Stimulated activated CD4-positive, alpha-beta T cell treated with anti-CD3 and anti-CD28 coated beads, Interleukin-4, amount 100 ng/mL, for 48 hours (primary cell): ENCODE measurements around the gene CIDEB.
"Not testable (repeated sequence)": the region's sequence is repeated elsewhere in the genome, so short reads cannot be mapped to it uniquely, and the experiment has no call there.

Source experiments
- DNase-seq, 2 donors: peaks; one replicate each; pipeline ENCODE4 v3.0.0-alpha.2; 2020; ENCODE audit warnings: low read depth in 2 of 2

CIDEB gene, protein sequence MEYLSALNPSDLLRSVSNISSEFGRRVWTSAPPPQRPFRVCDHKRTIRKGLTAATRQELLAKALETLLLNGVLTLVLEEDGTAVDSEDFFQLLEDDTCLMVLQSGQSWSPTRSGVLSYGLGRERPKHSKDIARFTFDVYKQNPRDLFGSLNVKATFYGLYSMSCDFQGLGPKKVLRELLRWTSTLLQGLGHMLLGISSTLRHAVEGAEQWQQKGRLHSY

GRCh38 chr14:24307575-24308341, at the start of gene CIDEB:
TSS of gene CIDEB (minus strand) at chr14:24307977. CDS start at chr14:24307858, 119 bp downstream.
- peak in 1 of 2 donors; percentile 40 for DNase-seq

- no peak for DNase-seq
These were observed 48.4 kb upstream of the CIDEB start for GRCh38 chr14:24356208-24356607.

- no peak for DNase-seq
These were observed 47.2 kb upstream of the CIDEB start for GRCh38 chr14:24355009-24355408.

GRCh38 chr14:24354482-24354825, 46.7 kb upstream of the CIDEB start:
- not testable (repeated sequence) for DNase-seq

GRCh38 chr14:24353559-24354481, 46.0 kb upstream of the CIDEB start:
- no peak for DNase-seq

DNA sequence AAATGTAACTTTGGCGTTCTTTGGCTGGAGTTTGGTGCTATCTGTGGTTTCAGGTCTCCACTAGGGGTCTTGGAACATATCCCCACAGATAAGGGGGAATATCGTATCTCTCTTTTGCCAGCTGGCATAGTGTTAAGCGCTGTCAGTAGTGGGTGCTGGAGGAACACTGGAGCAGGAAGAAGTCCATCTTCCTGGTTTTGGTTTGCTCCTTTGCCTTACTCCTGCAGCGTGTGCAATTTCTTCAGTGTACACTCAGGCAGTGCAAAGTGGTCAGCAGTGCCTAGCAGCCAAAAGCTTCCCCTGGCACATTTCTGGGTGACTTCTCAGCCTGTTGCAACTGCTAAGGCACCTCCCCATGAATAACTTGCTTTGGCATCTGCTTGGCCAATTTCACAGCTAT, 43.7 kb upstream of the CIDEB start:
- no peak for DNase-seq

DNA sequence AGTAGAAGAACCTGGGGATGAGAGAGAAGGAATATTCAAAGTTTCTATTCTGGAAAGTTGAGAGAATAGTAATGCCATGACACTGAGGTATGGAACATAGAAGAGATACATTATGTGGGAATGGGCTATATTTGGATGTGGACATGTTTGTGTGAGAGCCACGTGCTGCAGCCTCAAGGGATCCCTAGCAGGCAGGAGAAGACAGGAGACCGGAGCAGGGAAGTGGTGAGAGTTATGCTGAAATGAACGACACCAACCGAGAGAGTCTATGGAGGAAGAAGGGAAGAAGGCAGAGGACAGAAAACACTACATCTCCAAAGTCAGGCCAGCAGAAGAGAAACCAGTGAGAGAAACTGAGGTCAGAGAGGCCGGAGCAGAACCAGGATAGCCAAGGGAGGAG, 42.0 kb upstream of the CIDEB start:
- no peak for DNase-seq

DNA sequence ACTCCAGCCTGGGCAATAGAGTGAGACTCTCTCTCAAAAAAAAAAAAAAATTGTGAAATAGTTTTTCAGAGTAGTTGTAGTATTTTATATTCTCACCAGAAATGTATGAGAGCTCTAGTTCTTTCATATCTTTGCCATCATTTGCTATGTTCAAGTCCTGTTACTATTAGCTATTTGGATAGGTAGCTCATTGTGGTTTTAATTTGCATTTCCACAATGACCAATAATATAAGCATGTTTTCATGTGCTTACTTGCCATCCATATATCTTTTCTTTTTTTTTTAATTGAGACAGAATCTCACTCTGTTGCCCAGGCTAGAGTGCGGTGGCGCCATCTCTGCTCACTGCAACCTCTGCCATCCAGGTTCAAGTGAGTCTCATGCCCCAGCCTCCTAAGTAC, 40.4 kb upstream of the CIDEB start:
- no peak for DNase-seq

DNA sequence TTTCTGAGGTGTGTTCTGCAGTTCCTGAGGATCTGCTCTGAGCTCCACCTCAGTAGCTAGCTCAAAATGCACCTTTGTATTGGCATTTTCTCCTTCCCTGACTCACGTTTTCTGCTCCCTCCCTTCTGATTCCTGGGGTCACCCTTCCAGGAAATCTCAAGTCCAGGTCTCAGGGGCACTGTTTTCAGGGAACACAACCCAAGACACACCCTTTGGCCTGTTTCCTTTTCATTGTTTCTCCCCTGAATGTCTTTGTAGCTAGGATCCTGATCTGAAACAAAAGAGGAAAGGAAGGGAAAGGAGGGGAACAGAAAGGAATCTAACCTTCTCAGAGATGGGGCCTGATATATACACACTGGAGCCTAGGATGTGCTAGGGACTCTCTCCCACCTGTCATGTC, 39.4 kb upstream of the CIDEB start:
- no peak for DNase-seq

- DNase-seq = no peak
These were observed 36.3 kb upstream of the CIDEB start for GRCh38 chr14:24343795-24344660.

DNA sequence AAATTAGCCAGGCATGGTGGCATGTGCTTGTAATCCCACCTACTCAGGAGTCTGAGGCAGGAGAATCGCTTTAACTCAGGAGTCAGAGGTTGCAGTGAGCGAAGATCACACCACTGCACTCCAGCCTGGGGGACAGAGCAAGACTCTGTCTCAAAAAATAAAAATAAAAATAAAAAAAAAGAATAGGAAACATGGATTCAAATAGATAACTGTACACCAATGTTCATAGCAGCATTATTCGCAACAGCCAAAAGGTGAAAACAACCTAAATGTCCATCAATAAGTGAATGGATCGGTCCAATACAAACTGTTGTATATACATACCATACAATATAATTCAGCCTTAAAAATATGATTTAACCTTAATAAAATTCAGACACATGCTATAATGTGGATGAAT, 35.1 kb upstream of the CIDEB start:
- DNase-seq = no peak

DNA sequence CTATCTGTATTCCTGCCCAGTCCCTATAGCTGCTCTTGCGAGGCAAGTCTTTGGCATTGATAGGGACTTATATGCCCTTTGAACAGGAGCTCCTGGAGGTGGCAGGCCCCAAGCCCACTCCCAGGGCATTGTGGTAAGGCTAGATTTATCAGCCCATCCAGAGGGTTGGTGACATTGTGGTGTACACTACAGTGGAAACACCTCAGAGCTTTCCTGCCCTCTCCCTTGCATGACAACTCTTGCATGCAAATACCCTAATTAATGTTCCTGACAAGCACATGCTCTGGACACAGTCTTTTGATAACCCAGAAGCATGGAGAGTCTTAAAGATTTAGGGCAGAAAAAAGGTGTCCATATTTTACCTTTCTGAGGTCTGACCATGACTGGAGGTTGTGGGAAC, 32.8 kb upstream of the CIDEB start:
- DNase-seq = no peak

DNA sequence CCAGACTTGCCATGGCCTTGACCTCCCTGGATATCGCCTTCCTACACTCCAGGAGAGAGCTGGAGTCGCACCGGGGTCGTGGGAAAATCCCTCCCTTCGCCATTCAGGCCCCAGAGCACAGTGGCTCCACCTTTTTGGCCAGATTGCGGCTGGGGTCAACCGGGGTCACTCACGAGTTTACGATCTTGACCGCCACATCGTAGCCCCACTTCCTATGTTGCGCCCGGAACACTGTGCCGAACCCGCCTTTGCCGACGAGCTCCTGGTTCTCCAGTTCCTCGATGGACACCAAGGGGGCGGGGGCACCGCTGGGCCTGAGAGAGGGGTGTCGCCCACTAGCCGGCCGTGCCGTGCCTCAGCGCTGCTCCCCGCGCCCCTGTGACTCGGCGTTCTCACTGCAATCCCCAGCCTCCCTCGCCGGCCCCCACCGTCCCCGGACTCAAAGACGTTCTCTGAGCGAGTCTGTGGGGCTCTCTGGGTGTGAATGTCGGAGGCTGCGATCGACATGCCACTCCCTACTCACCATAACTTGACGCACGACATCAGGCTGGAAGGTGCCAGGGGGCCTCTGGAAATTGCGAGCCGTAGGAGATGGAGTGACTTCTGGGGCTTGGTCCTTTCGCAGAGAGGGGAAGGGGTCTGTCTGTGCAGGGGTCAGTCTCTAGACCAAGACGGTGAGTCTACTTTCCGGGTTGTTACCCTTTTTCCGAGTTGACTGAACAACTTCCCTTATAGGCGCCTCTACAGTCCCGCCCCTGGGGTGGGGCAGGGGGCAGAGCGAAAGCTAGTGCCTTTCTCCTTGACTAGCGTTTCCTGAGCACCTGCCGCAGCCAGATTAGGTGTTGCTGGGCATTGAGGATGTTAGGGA, 31.7 kb upstream of the CIDEB start, which contains the start of gene RIPK3:
Gene RIPK3, minus strand, starts transcription at position 708 of the 868 bp plus-strand sequence. Its CDS starts 165 bp downstream, at position 543.
- peak; percentile 43 to 62 for DNase-seq

DNA sequence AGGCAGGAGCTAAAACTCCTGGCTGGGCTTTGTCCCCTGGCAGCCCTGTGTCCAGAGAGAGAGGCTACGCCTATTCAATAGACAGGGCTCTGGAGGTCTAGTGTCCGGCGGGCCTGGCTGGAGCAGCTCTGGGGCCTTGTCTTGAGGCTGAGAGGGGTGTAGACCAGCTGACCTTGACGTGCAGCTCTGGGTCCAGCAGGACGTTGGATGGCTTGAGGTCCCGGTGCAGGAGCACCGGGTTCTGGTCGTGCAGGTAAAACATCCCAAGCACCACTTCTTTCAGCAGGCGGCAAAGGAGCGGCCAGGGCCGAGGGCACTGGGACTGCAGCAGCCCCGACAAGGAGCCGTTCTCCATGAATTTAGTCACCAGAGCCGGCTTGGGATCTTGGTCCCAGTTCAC, 31.1 kb upstream of the CIDEB start:
- DNase-seq = no peak

DNA sequence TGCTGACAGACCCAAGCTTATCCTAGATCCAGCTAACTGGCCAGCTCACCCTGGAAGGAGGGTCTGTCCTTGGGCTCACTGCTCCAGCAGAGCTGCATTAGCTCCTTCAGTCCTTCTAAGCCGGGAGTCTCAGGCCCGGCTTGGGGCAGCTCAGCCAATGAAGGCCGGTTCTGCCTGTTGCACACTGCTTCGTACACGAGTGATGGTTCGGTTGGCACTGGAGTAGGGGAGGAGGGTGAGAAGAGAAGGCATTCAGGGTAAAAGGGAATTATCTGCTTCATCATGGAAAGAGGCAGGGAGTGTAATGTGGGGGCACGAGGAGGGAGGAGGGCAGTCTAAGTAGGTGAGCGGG, 30.0 kb upstream of the CIDEB start:
- no peak for DNase-seq

DNA sequence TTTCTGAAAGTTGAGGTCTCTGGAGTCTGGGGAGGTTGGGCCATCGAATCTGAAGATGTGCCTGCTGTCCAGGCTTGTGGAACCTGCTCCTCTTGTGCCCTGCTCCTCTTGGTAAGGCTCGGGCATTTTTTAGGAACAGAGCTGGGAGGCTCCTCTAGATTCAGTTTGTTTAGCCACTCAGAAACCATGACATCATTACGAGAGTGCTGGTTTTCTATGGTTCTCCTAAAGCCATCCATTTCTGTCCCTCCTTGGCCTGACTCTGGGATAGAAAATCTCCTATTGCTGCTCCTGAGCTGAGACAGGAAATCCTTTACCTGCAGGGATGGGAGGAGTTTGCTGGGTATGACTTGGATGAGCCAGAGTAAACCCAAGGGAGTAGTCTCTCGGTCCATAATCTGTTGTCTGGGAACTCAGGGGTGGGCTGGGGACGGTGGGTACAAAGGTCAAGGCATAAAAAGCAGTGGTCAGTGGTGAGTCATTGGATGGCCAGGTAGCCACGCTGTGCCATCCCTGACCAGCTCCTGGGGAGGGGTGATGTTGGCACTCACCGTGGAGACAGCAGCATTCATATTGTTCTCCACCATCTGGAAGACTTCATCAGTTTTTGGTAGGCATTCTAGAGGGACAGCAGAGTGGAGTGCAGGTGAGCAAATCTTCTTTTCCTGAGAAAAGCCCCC, 29.5 kb upstream of the CIDEB start:
- DNase-seq = no peak

DNA sequence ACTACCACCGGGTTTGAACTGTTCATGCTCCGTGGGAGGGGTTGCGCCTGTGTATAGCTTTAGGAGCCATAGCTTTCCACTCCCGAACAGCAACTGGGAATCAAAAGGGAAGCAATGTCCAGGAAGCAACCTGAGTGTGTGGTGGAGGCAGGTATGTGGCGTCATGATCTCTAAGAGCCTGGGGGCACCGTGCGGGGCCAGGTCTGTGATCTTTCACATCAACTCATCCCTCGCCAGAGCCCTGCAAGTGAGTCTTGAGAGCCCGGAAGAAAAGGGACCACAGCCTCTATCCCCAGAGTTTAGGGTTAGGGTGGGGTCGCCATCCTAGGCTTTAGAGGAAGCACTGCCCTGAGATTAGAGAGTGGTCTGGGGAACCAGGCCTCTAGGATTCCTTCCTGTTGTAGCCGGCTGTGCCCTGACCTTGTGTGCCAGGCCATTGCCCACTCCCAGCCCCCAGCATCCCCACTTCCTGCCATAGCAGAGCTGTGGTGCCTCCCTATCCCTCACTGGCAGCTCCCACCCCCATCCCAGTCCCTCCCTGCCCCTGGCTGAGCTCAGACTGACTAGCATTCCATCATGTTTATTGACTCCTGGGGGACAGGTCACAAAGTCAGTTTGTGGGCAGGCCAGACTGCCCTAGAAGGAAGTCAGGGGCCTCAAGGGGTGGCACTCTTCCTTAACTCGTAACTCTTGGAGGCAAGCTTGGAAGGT, 27.8 kb upstream of the CIDEB start:
- DNase-seq = no peak

DNA sequence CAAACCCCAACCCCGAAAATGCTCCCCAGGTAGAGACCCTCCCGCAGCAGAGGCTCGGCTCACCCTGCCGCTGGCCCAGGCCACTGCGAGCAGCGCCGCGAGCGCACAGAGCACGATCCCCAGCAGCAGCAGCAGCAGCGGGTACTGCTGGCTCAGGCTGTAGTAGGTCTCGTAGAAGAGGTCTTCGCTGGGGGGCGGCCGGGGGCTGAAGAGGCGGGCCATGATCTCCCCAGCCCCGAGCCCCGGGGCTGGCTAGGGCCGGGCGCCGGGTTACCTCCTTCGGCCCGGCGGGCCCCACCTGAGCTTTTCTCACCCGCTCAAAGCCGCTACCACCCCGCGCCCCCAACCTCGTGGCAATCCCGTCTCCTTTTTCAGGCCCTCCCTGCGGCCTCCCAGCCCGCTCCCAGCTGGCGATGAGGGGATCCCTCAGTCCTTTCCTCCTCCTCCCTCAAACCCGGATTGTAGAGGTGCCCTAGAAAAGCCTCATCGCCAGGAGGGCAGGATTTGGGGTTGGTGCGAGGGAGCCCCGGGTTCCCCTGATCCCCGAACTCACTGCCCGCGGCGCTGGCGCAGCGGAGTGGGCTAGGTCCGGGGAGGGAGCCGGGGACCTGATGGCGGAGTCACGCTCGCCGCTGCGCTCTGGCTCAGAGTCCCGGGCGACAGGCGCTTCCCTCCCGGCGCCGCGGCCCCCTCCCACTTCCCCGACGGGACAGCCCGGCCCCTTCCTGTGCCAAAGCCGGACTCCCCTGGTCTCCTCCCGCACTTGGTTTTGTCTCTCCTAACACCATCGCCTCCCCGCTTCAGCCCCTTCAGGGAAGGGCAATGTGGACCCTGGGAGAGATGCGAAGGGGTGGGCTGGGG, 26.9 kb upstream of the CIDEB start, which contains the start of gene ADCY4:
Gene ADCY4, minus strand, starts transcription at position 641 of the 861 bp plus-strand sequence. Its CDS starts 419 bp downstream, at position 222.
- no peak for DNase-seq
